Measurements from ENCODE around the gene SERPINB6. TPM values are rescaled to one million over a fixed set of nuclear protein-coding genes. Genes with fewer than 3 reads are reported as not detected.

Gene SERPINB6
- total and polyA plus RNA-seq, 9 of the 15 experiments (the other 6 are each of a cell fraction or from before 2014, with no cell fraction given) = 86.6 to 211 (median 143) TPM

- peak; percentile 96 for TF ChIP-seq HDAC3 (IDR thresholded peaks at IDR 0.05; ENCODE audit: borderline replicate concordance, partially characterized antibody)
- TF ChIP-seq, protein P1, sequence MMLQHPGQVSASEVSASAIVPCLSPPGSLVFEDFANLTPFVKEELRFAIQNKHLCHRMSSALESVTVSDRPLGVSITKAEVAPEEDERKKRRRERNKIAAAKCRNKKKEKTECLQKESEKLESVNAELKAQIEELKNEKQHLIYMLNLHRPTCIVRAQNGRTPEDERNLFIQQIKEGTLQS (IDR thresholded peaks at IDR 0.05) = peak; percentile 75; the same call in 1 of the 2 replicates
- TF ChIP-seq, protein P1 (CRISPR knock-in tag; conservative IDR thresholded peaks at IDR 0.05) = peak; percentile 89
- TF ChIP-seq ZNF184 (CRISPR knock-in tag; IDR thresholded peaks at IDR 0.05) = no peak
- no peak for TF ChIP-seq ZNF695 (CRISPR knock-in tag; IDR thresholded peaks at IDR 0.05)
- no peak for TF ChIP-seq NR2C1 (IDR thresholded peaks at IDR 0.05)
- TF ChIP-seq NR2C1 (tag; IDR thresholded peaks at IDR 0.05) = peak; percentile 74
- peak; percentile 30; the same call in 1 of the 2 replicates for TF ChIP-seq ZNF511 (CRISPR knock-in tag; IDR thresholded peaks at IDR 0.05)
- TF ChIP-seq POLR2A (conservative IDR thresholded peaks at IDR 0.05) = no peak
- TF ChIP-seq, protein P2, sequence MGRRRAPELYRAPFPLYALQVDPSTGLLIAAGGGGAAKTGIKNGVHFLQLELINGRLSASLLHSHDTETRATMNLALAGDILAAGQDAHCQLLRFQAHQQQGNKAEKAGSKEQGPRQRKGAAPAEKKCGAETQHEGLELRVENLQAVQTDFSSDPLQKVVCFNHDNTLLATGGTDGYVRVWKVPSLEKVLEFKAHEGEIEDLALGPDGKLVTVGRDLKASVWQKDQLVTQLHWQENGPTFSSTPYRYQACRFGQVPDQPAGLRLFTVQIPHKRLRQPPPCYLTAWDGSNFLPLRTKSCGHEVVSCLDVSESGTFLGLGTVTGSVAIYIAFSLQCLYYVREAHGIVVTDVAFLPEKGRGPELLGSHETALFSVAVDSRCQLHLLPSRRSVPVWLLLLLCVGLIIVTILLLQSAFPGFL (CRISPR knock-in tag; IDR thresholded peaks at IDR 0.05) = no peak
- TF ChIP-seq FOXM1 (IDR thresholded peaks at IDR 0.05; ENCODE audit: low read depth) = peak; percentile 94
- no peak for TF ChIP-seq FOXM1 (CRISPR knock-in tag; IDR thresholded peaks at IDR 0.05; ENCODE audit: low read depth)
- TF ChIP-seq, protein P3, sequence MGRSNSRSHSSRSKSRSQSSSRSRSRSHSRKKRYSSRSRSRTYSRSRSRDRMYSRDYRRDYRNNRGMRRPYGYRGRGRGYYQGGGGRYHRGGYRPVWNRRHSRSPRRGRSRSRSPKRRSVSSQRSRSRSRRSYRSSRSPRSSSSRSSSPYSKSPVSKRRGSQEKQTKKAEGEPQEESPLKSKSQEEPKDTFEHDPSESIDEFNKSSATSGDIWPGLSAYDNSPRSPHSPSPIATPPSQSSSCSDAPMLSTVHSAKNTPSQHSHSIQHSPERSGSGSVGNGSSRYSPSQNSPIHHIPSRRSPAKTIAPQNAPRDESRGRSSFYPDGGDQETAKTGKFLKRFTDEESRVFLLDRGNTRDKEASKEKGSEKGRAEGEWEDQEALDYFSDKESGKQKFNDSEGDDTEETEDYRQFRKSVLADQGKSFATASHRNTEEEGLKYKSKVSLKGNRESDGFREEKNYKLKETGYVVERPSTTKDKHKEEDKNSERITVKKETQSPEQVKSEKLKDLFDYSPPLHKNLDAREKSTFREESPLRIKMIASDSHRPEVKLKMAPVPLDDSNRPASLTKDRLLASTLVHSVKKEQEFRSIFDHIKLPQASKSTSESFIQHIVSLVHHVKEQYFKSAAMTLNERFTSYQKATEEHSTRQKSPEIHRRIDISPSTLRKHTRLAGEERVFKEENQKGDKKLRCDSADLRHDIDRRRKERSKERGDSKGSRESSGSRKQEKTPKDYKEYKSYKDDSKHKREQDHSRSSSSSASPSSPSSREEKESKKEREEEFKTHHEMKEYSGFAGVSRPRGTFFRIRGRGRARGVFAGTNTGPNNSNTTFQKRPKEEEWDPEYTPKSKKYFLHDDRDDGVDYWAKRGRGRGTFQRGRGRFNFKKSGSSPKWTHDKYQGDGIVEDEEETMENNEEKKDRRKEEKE (IDR thresholded peaks at IDR 0.05; ENCODE audit: borderline replicate concordance in 1 of 2, control insufficient read depth in 1 of 2, low read depth in 2 of 2, low read length in 1 of 2) = peak in 1 of 2 experiments; percentile 85; a peak in 1 of 4 replicates
- no peak for TF ChIP-seq NCOA4 (IDR thresholded peaks at IDR 0.05; ENCODE audit: partially characterized antibody)
- TF ChIP-seq ETV5 (CRISPR knock-in tag; IDR thresholded peaks at IDR 0.05; ENCODE audit: low read depth) = peak; percentile 62
- peak; percentile 96 for TF ChIP-seq ZNF175 (CRISPR knock-in tag; IDR thresholded peaks at IDR 0.05; ENCODE audit: low read depth)
- peak; percentile 76; the same call in 1 of the 2 replicates for TF ChIP-seq ZNF274 (IDR thresholded peaks at IDR 0.05; ENCODE audit: borderline replicate concordance, low read depth, low read length)
- TF ChIP-seq ZNF280B (CRISPR knock-in tag; IDR thresholded peaks at IDR 0.05) = no peak
- peak; percentile 97 for TF ChIP-seq PML (IDR thresholded peaks at IDR 0.05; ENCODE audit: low read length)
- peak; percentile 78 for TF ChIP-seq ZNF197 (CRISPR knock-in tag; IDR thresholded peaks at IDR 0.05; ENCODE audit: low read depth)
Observed at GRCh38 chr6:2931970-2932748, 39.2 kb downstream of the SERPINB6 start (continued).

All from K562 (cell line).